CD14-positive monocyte (primary cell): ENCODE results near the gene TDRD1. TPM values are rescaled to one million over a fixed set of nuclear protein-coding genes. Genes with fewer than 3 reads are reported as not detected.

Experiments used
- DNase-seq, 3 donors: peaks; one replicate each; pipeline ENCODE4 v3.0.0-alpha.2; 2011 to 2022
- H2AFZ ChIP-seq: 2 replicates; pipeline ENCODE4 v1.6.0; 2012; ENCODE audit warnings: mild to moderate bottlenecking, low read depth, low read length, inconsistent platforms; ENCODE audit not compliant: insufficient read depth, poor library complexity, severe bottlenecking
- H3K27ac ChIP-seq, 2 donors: 1 replicate in 1 of 2; 2 replicates in 1 of 2; pipeline ENCODE4 v1.5.1; 2012 to 2013; ENCODE audit warnings: low read length in 2 of 2, control low read depth in 1 of 2, inconsistent platforms in 1 of 2, low read depth in 1 of 2, mild to moderate bottlenecking in 1 of 2
- H3K27me3 ChIP-seq, 2 donors: one replicate each; pipeline versions ENCODE4 v1.6.0 to v1.6.1; 2011 to 2013; ENCODE audit warnings: low read length in 2 of 2; ENCODE audit not compliant: control insufficient read depth in 2 of 2, insufficient read depth in 2 of 2
- H3K36me3 ChIP-seq, 2 donors: replicated peaks in 1 of 2; 1 replicate in 1 of 2; 2 replicates in 1 of 2; pipeline versions ENCODE4 v1.5.1 to v1.6.1; 2012 to 2013; ENCODE audit warnings: low read length in 2 of 2, control low read depth in 1 of 2, inconsistent platforms in 1 of 2, mild to moderate bottlenecking in 1 of 2; ENCODE audit not compliant: insufficient read depth in 2 of 2, control insufficient read depth in 1 of 2
- H3K4me1 ChIP-seq, 2 donors: 1 replicate in 1 of 2; 2 replicates in 1 of 2; pipeline versions ENCODE4 v1.5.1 to v1.6.1; 2012 to 2013; ENCODE audit warnings: low read length in 2 of 2, control low read depth in 1 of 2, inconsistent platforms in 1 of 2, mild to moderate bottlenecking in 1 of 2, moderate library complexity in 1 of 2; ENCODE audit not compliant: insufficient read depth in 2 of 2, control insufficient read depth in 1 of 2
- H3K4me2 ChIP-seq: replicated peaks from 2 replicates; pipeline ENCODE3; 2012; ENCODE audit warnings: low read length, moderate library complexity, mild to moderate bottlenecking; ENCODE audit not compliant: poor library complexity, severe bottlenecking; ENCODE audit errors: extremely low read depth
- H3K4me3 ChIP-seq, 3 experiments: fragments of 200-600 bp in 1 of 3; sonication (generic) in 1 of 3; replicated peaks in 1 of 3; 1 replicate in 2 of 3; 2 replicates in 1 of 3; pipeline ENCODE4 v1.5.1; 2011 to 2013; ENCODE audit warnings: low read length in 3 of 3, mild to moderate bottlenecking in 3 of 3, control low read depth in 2 of 3, low read depth in 2 of 3, inconsistent platforms in 1 of 3, moderate library complexity in 1 of 3
- H3K79me2 ChIP-seq: 2 replicates; pipeline ENCODE4 v1.6.0; 2012; ENCODE audit warnings: mild to moderate bottlenecking, control low read depth, inconsistent platforms, low read length, moderate library complexity; ENCODE audit not compliant: insufficient read depth
- H3K9ac ChIP-seq: 2 replicates; pipeline ENCODE4 v1.6.0; 2017; ENCODE audit warnings: low read length, mild to moderate bottlenecking; ENCODE audit not compliant: insufficient read depth, poor library complexity, severe bottlenecking
- H3K9me3 ChIP-seq, 2 donors: replicated peaks in 1 of 2; 1 replicate in 1 of 2; 2 replicates in 1 of 2; pipeline versions ENCODE4 v1.5.1 to v1.6.1; 2012 to 2013; ENCODE audit warnings: low read length in 2 of 2, control low read depth in 1 of 2; ENCODE audit not compliant: control insufficient read depth in 1 of 2, insufficient read depth in 1 of 2
- H4K20me1 ChIP-seq: 2 replicates; pipeline ENCODE4 v1.6.0; 2012; ENCODE audit warnings: mild to moderate bottlenecking, low read length, control low read depth, moderate library complexity; ENCODE audit not compliant: insufficient read depth
- H3K27ac Mint-ChIP-seq, 7 donors: one replicate each; pipeline ENCODE4 v1.8.0; 2020; ENCODE audit warnings: mild to moderate bottlenecking in 7 of 7, mixed read lengths in 7 of 7, moderate library complexity in 6 of 7, inconsistent platforms in 2 of 7
- H3K27me3 Mint-ChIP-seq, 3 donors: one replicate each; pipeline ENCODE4 v1.8.0; 2021 to 2022; ENCODE audit warnings: low read depth in 3 of 3, mild to moderate bottlenecking in 3 of 3, mixed read lengths in 3 of 3, moderate library complexity in 3 of 3, inconsistent platforms in 1 of 3
- H3K36me3 Mint-ChIP-seq, 2 donors: one replicate each; pipeline ENCODE4 v1.8.0; 2020; ENCODE audit warnings: mixed read lengths in 2 of 2, inconsistent platforms in 1 of 2, mild to moderate bottlenecking in 1 of 2
- H3K4me1 Mint-ChIP-seq: one replicate; pipeline ENCODE4 v1.8.0; 2020; ENCODE audit warnings: mild to moderate bottlenecking, mixed read lengths
- H3K4me3 Mint-ChIP-seq, 2 donors: one replicate each; pipeline ENCODE4 v1.8.0; 2020; ENCODE audit warnings: mild to moderate bottlenecking in 2 of 2, mixed read lengths in 2 of 2, moderate library complexity in 1 of 2
- H3K9me3 Mint-ChIP-seq, 7 donors: one replicate each; pipeline ENCODE4 v1.8.0; 2020 to 2022; ENCODE audit warnings: mixed read lengths in 7 of 7, mild to moderate bottlenecking in 6 of 7, moderate library complexity in 6 of 7, inconsistent platforms in 2 of 7
- CTCF ChIP-seq: fragments of 200-600 bp; IDR thresholded peaks from one replicate; pipeline ENCODE4 v1.8.0; 2022; ENCODE audit warnings: antibody characterized with exemption, mild to moderate bottlenecking
- WGBS: methylation state at CpG from one replicate; pipeline ENCODE4 v1.1.5; 2013; ENCODE audit warnings: missing lambda C conversion rate; ENCODE audit not compliant: insufficient coverage; 5-methylcytosine and 5-hydroxymethylcytosine counted together
- intact Hi-C, 2 donors: fragments of 100-400 bp; cut with micrococcal nuclease; formaldehyde crosslinking; loops; one replicate each; pipeline versions ENCODE4 v1.15.0 to v1.15.1; 2023
- polyA plus RNA-seq, 3 donors: library from polyadenylated mRNA; depleted of rRNA in 1 of 3; unstranded in 2 of 3; stranded (reverse) in 1 of 3; fragments of 300-500 nt in 2 of 3; fragments of >200 nt in 1 of 3; fragmentation: Illumina TruSeq in 2 of 3; gene quantifications; 1 replicate in 2 of 3; 2 replicates in 1 of 3; pipeline ENCODE4 v1.2.3, GENCODE V29; 2012 to 2021

The TDRD1 gene
- polyA plus RNA-seq, 3 donors: not detected

GRCh38 chr10:114189700-114190099, 10.5 kb downstream of the TDRD1 start:
- Mint-ChIP-seq H3K27ac (no peak overlapping the region), H3K4me3 (no peak overlapping the region), H3K9me3 (peaks cover 0 to 2% (median 0%) of the 10 kb centered on the region in 7 donors), H3K4me1 (no peaks in the 10 kb centered on the region), H3K36me3 (no peaks in the 10 kb centered on the region), H3K27me3 (peaks cover 4 to 8% (median 4%) of the 10 kb centered on the region in 3 donors)
- Histone ChIP-seq H3K4me1 (no peaks in the 10 kb centered on the region), H3K27me3 (no peaks in the 10 kb centered on the region), H3K36me3 (no peaks in the 10 kb centered on the region), H3K9ac (no peak overlapping the region), H4K20me1 (no peaks in the 10 kb centered on the region), H3K9me3 (no peaks in the 10 kb centered on the region), H3K4me3 (no peak overlapping the region), H3K79me2 (no peaks in the 10 kb centered on the region), H3K4me2 (no peak overlapping the region), H3K27ac (no peak overlapping the region), H2AFZ (no peak overlapping the region)
- no peak for DNase-seq
- WGBS: 100% methylated on average over 2 of the region's 8 CpGs
- no peak for TF ChIP-seq CTCF
- intact Hi-C loops: no loop called here

DNA sequence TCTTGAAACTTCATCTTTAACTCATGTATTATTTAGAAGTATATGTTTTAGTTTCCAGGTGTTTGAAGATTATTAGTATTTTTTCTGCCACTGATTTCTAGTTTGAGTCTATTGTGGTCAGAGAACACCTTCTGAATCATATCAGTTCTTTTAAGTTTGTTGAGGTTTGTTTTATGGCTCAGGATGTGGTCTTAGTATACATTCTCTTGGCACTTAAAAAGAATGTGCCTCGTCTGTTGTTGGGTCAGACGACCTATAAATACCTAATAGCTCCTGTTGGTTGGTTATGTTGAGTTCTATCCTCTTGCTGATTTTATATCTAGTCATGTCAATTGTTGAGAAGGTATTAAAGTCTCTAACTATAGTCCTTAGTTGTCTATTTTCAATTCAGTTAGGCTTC, 15.9 kb downstream of the TDRD1 start:
- DNase-seq: no peak
- Mint-ChIP-seq H3K9me3 (peaks cover 0 to 7% (median 0%) of the 10 kb centered on the region in 7 donors), H3K4me3 (no peak overlapping the region), H3K27me3 (peaks cover 0 to 8% (median 3%) of the 10 kb centered on the region in 3 donors), H3K36me3 (no peaks in the 10 kb centered on the region), H3K4me1 (no peaks in the 10 kb centered on the region), H3K27ac (no peak overlapping the region)
- Histone ChIP-seq H3K4me1 (no peaks in the 10 kb centered on the region), H3K79me2 (no peaks in the 10 kb centered on the region), H3K4me3 (no peak overlapping the region), H3K27ac (no peak overlapping the region), H3K9me3 (no peaks in the 10 kb centered on the region), H2AFZ (no peak overlapping the region), H4K20me1 (no peaks in the 10 kb centered on the region), H3K36me3 (no peaks in the 10 kb centered on the region), H3K9ac (no peak overlapping the region), H3K27me3 (no peaks in the 10 kb centered on the region), H3K4me2 (no peak overlapping the region)
- WGBS: no CpG with 5 or more reads among the region's 2 CpGs
- intact Hi-C loops: no loop called here
- no peak for TF ChIP-seq CTCF
